ENCODE data around the gene CD93. TPM values are rescaled to one million over a fixed set of nuclear protein-coding genes. Genes with fewer than 3 reads are reported as not detected.

Gene CD93
- total RNA-seq, 2 experiments from 2014 or later, result 1.1 TPM

- Mint-ChIP-seq H3K9me3 (no peaks in the 10 kb centered on the region), H3K36me3 (ENCODE audit: low read depth) (no peaks in the 10 kb centered on the region), H3K27ac (no peak overlapping the region), H3K4me1 (ENCODE audit: low read depth) (no peaks in the 10 kb centered on the region), H3K27me3 (no peaks in the 10 kb centered on the region), H3K4me3 (no peak overlapping the region)
- no peaks in the 10 kb centered on the region for H3K27me3 ChIP-seq (ENCODE audit: control insufficient read depth in 1 of 2, insufficient read depth in 2 of 2, low read length in 2 of 2)
- no peaks in the 10 kb centered on the region for H3K36me3 ChIP-seq (ENCODE audit: insufficient read depth, low read length)
- no peak for ATAC-seq (ENCODE audit: poor library complexity)
- H3K4me3 ChIP-seq (ENCODE audit: low read length), result no peak overlapping the region
- intact Hi-C loops (cut with DNase I, micrococcal nuclease), result no loop called here
- no peak for DNase-seq
- POLR2A ChIA-PET, result no interaction called here
- no peak overlapping the region for H3K27ac ChIP-seq (ENCODE audit: low read depth in 1 of 2, low read length in 2 of 2)
- CTCF ChIA-PET, result no interaction called here
- no peak for TF ChIP-seq CTCF (IDR thresholded peaks at IDR 0.05)
- peaks cover 28% of the 10 kb centered on the region for H3K4me1 ChIP-seq (ENCODE audit: insufficient read depth, low read length)
- H3K9me3 ChIP-seq (ENCODE audit: control insufficient read depth in 1 of 2, insufficient read depth in 1 of 2, low read length in 2 of 2), result no peaks in the 10 kb centered on the region
These were observed 39.0 kb upstream of the CD93 start for GRCh38 chr20:23125159-23125558.

GRCh38 chr20:23123886-23124285 is 37.8 kb upstream of the CD93 start:
- H3K4me1 Mint-ChIP-seq (ENCODE audit: low read depth), result no peaks in the 10 kb centered on the region
- ATAC-seq (ENCODE audit: poor library complexity) (no peak), DNase-seq (no peak)
- intact Hi-C loops (cut with DNase I, micrococcal nuclease), result no loop called here
- Histone ChIP-seq H3K27ac (ENCODE audit: low read depth in 1 of 2, low read length in 2 of 2) (peak overlapping the region in 1 of 2 donors; percentile 22), H3K9me3 (ENCODE audit: control insufficient read depth in 1 of 2, insufficient read depth in 1 of 2, low read length in 2 of 2) (no peaks in the 10 kb centered on the region), H3K27me3 (ENCODE audit: control insufficient read depth in 1 of 2, insufficient read depth in 2 of 2, low read length in 2 of 2) (no peaks in the 10 kb centered on the region), H3K4me1 (ENCODE audit: insufficient read depth, low read length) (peaks cover 28% of the 10 kb centered on the region), H3K36me3 (ENCODE audit: insufficient read depth, low read length) (no peaks in the 10 kb centered on the region), H3K4me3 (ENCODE audit: low read length) (no peak overlapping the region)
- H3K27ac Mint-ChIP-seq, result no peak overlapping the region
- ChIA-PET CTCF (no interaction called here), POLR2A (no interaction called here)
- no peaks in the 10 kb centered on the region for H3K27me3 Mint-ChIP-seq
- no peak overlapping the region for H3K4me3 Mint-ChIP-seq
- H3K9me3 Mint-ChIP-seq, result no peaks in the 10 kb centered on the region
- H3K36me3 Mint-ChIP-seq (ENCODE audit: low read depth), result no peaks in the 10 kb centered on the region
- TF ChIP-seq CTCF (IDR thresholded peaks at IDR 0.05), result no peak

GRCh38 chr20:23122796-23123655 is 36.9 kb upstream of the CD93 start:
- no peak for DNase-seq
- POLR2A ChIA-PET, result no interaction called here
- CTCF ChIA-PET, result no interaction called here
- no peak for TF ChIP-seq CTCF (IDR thresholded peaks at IDR 0.05)
- Mint-ChIP-seq H3K9me3 (no peaks in the 10 kb centered on the region), H3K27me3 (no peaks in the 10 kb centered on the region), H3K4me3 (no peak overlapping the region), H3K27ac (no peak overlapping the region), H3K4me1 (ENCODE audit: low read depth) (no peaks in the 10 kb centered on the region), H3K36me3 (ENCODE audit: low read depth) (no peaks in the 10 kb centered on the region)
- Histone ChIP-seq H3K4me3 (ENCODE audit: low read length) (no peak overlapping the region), H3K36me3 (ENCODE audit: insufficient read depth, low read length) (no peaks in the 10 kb centered on the region), H3K4me1 (ENCODE audit: insufficient read depth, low read length) (peaks cover 20% of the 10 kb centered on the region), H3K27ac (ENCODE audit: low read depth in 1 of 2, low read length in 2 of 2) (no peak overlapping the region), H3K27me3 (ENCODE audit: control insufficient read depth in 1 of 2, insufficient read depth in 2 of 2, low read length in 2 of 2) (no peaks in the 10 kb centered on the region), H3K9me3 (ENCODE audit: control insufficient read depth in 1 of 2, insufficient read depth in 1 of 2, low read length in 2 of 2) (no peaks in the 10 kb centered on the region)
- no peak for ATAC-seq (ENCODE audit: poor library complexity)
- intact Hi-C loops (cut with DNase I, micrococcal nuclease), result no loop called here

All from CD4-positive, alpha-beta T cell (primary cell).